ENCODE measurements around the gene IGIP. TPM values are rescaled to one million over a fixed set of nuclear protein-coding genes. Genes with fewer than 3 reads are reported as not detected.

IGIP gene
- polyA plus RNA-seq, 1 of the 3 experiments (the other 2 are of a cell fraction) = 0.72 TPM

- ChIA-PET POLR2A (interaction anchor here (0.7 kb wide), 1 partner anchor 19 kb away, joined by 4 read pairs; no protein-coding TSS in a partner anchor), CTCF (interaction anchor here (0.7 to 12.8 kb wide), 7 partner anchors 15 to 537 kb away, joined by 3 to 166 read pairs (median 4); no protein-coding TSS in a partner anchor)
- H3F3A ChIP-seq (replicated peaks; ENCODE audit: insufficient read depth) = peaks cover 29% of the 10 kb centered on the region
- no peaks in the 10 kb centered on the region for H3K9me2 ChIP-seq
- H4K20me1 ChIP-seq (ENCODE audit: insufficient read depth) = peaks cover 35% of the 10 kb centered on the region
- no peak overlapping the region for H2AFZ ChIP-seq (ENCODE audit: low read depth)
- DNase-seq = no peak
- no peaks in the 10 kb centered on the region for H3K9me3 ChIP-seq
- H3K9ac ChIP-seq = no peak overlapping the region
- H3K4me2 ChIP-seq = peak overlapping the region; percentile 50; the same call in 1 of the 2 replicates
- WGBS (ENCODE audit: low lambda C conversion rate) = 84% methylated on average over 2 of the region's 2 CpGs
- peaks cover 24 to 29% of the 10 kb centered on the region in 2 experiments; a peak in 3 of 4 replicates for H3K4me1 ChIP-seq (ENCODE audit: control insufficient read depth in 1 of 2, insufficient read depth in 2 of 2, low read depth in 1 of 2, low read length in 1 of 2)
- H3K79me2 ChIP-seq (ENCODE audit: insufficient read depth) = peaks cover 92% of the 10 kb centered on the region
- no peak overlapping the region for H3K27ac ChIP-seq (ENCODE audit: low read depth in 2 of 2, low read length in 1 of 2)
- H3K36me3 ChIP-seq (replicated peaks in 1 of 2; ENCODE audit: control insufficient read depth in 1 of 2, insufficient read depth in 2 of 2, low read length in 1 of 2) = peaks cover 2 to 10% of the 10 kb centered on the region in 2 experiments
- 0 out of 4 replicates have a peak overlapping the region, but pooled peaks of 1 of the 2 experiments have one; percentile 13 for H3K4me3 ChIP-seq (ENCODE audit: low read depth in 2 of 2, low read length in 1 of 2)
- TF ChIP-seq, protein P1, sequence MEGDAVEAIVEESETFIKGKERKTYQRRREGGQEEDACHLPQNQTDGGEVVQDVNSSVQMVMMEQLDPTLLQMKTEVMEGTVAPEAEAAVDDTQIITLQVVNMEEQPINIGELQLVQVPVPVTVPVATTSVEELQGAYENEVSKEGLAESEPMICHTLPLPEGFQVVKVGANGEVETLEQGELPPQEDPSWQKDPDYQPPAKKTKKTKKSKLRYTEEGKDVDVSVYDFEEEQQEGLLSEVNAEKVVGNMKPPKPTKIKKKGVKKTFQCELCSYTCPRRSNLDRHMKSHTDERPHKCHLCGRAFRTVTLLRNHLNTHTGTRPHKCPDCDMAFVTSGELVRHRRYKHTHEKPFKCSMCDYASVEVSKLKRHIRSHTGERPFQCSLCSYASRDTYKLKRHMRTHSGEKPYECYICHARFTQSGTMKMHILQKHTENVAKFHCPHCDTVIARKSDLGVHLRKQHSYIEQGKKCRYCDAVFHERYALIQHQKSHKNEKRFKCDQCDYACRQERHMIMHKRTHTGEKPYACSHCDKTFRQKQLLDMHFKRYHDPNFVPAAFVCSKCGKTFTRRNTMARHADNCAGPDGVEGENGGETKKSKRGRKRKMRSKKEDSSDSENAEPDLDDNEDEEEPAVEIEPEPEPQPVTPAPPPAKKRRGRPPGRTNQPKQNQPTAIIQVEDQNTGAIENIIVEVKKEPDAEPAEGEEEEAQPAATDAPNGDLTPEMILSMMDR (IDR thresholded peaks at IDR 0.05) = peak; percentile 16; the same call in 1 of the 2 replicates
- TF ChIP-seq RAD21 (IDR thresholded peaks at IDR 0.05; ENCODE audit: low read length) = no peak
- no peaks in the 10 kb centered on the region for H3K27me3 ChIP-seq (ENCODE audit: insufficient read depth)
Measured at GRCh38 chr5:140116716-140117115, 9.0 kb upstream of the IGIP start.

DNA sequence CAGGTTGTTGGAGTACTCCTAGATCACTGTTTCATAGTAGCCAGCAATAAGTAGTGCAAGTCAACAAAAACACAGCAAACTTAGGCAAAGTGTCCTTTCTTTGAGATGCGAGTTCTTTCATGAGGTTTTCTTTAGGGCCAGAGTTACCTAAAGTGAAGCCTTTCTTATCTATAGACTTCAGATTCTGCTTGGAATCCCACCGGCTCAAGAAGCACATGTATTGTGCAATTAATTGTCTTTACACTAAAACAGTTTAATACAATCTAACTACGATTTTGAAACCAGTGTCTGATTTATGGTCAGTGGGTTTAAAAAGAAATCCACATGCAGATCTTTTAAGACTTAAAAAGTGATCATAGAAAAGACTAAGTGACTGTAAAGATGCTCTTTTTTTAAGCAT, 8.2 kb upstream of the IGIP start:
- Histone ChIP-seq H4K20me1 (ENCODE audit: insufficient read depth) (peaks cover 35% of the 10 kb centered on the region), H3K27me3 (ENCODE audit: insufficient read depth) (no peaks in the 10 kb centered on the region), H3K79me2 (ENCODE audit: insufficient read depth) (peaks cover 92% of the 10 kb centered on the region), H2AFZ (ENCODE audit: low read depth) (no peak overlapping the region), H3K27ac (ENCODE audit: low read depth in 2 of 2, low read length in 1 of 2) (no peak overlapping the region), H3K9me3 (no peaks in the 10 kb centered on the region), H3K4me2 (peak overlapping the region; percentile 50; the same call in 1 of the 2 replicates), H3K36me3 (replicated peaks in 1 of 2; ENCODE audit: control insufficient read depth in 1 of 2, insufficient read depth in 2 of 2, low read length in 1 of 2) (peaks cover 2 to 10% of the 10 kb centered on the region in 2 experiments), H3K9me2 (no peaks in the 10 kb centered on the region), H3K9ac (no peak overlapping the region), H3F3A (replicated peaks; ENCODE audit: insufficient read depth) (peaks cover 26% of the 10 kb centered on the region), H3K4me3 (ENCODE audit: low read depth in 2 of 2, low read length in 1 of 2) (peak overlapping the region in 1 of 2 experiments; percentile 13; a peak in 1 of 4 replicates), H3K4me1 (ENCODE audit: control insufficient read depth in 1 of 2, insufficient read depth in 2 of 2, low read depth in 1 of 2, low read length in 1 of 2) (peaks cover 24 to 25% of the 10 kb centered on the region in 2 experiments; a peak in 3 of 4 replicates)
- 96% methylated on average over 3 of the region's 3 CpGs for WGBS (ENCODE audit: low lambda C conversion rate)
- ChIA-PET POLR2A (interaction anchor here (1.2 kb wide), 1 partner anchor 10 kb away, joined by 4 read pairs; no protein-coding TSS in a partner anchor), CTCF (interaction anchor here (0.7 to 12.8 kb wide), 8 partner anchors 14 to 538 kb away, joined by 3 to 166 read pairs (median 4); no protein-coding TSS in a partner anchor)
- no peak for DNase-seq
- no peak for TF ChIP-seq FOXJ3 (CRISPR knock-in tag; IDR thresholded peaks at IDR 0.05)
- no peak for TF ChIP-seq RCOR1 (IDR thresholded peaks at IDR 0.05; ENCODE audit: low read length)
- TF ChIP-seq MXI1 (IDR thresholded peaks at IDR 0.05; ENCODE audit: low read depth, low read length) = no peak
- TF ChIP-seq TAF1 (IDR thresholded peaks at IDR 0.05; ENCODE audit: borderline replicate concordance, low read depth, low read length) = no peak
- TF ChIP-seq FOXM1 (IDR thresholded peaks at IDR 0.05; ENCODE audit: low read depth) = no peak
- no peak for TF ChIP-seq GATA2 (CRISPR knock-in tag; IDR thresholded peaks at IDR 0.05)
- TF ChIP-seq NFIC (IDR thresholded peaks at IDR 0.05; ENCODE audit: borderline replicate concordance) = no peak
- no peak for TF ChIP-seq TEAD4 (IDR thresholded peaks at IDR 0.05; ENCODE audit: borderline replicate concordance, insufficient read depth)
- TF ChIP-seq, protein P2, sequence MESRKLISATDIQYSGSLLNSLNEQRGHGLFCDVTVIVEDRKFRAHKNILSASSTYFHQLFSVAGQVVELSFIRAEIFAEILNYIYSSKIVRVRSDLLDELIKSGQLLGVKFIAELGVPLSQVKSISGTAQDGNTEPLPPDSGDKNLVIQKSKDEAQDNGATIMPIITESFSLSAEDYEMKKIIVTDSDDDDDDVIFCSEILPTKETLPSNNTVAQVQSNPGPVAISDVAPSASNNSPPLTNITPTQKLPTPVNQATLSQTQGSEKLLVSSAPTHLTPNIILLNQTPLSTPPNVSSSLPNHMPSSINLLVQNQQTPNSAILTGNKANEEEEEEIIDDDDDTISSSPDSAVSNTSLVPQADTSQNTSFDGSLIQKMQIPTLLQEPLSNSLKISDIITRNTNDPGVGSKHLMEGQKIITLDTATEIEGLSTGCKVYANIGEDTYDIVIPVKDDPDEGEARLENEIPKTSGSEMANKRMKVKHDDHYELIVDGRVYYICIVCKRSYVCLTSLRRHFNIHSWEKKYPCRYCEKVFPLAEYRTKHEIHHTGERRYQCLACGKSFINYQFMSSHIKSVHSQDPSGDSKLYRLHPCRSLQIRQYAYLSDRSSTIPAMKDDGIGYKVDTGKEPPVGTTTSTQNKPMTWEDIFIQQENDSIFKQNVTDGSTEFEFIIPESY (IDR thresholded peaks at IDR 0.05; ENCODE audit: borderline replicate concordance, low read depth) = no peak
- TF ChIP-seq GABPA (IDR thresholded peaks at IDR 0.05; ENCODE audit: low read depth) = no peak
